HG03066 (cell line): Measurements from ENCODE around the gene STK33.
A peak's percentile ranks its signal among the peaks of the same experiment; 100 is the strongest.

ENCODE experiments used
- ATAC-seq: cut with Tn5 transposase; IDR thresholded peaks from one replicate; pipeline ENCODE4 v1.9.1; 2021; ENCODE audit warnings: low read depth; ENCODE audit not compliant: unreplicated experiment

The STK33 gene

GRCh38 chr11:8360086-8360828 is 233.8 kb downstream of the STK33 start:
- no peak for ATAC-seq

GRCh38 chr11:8359521-8359920 is 234.5 kb downstream of the STK33 start:
- ATAC-seq, result no peak

- no peak for ATAC-seq
These were observed 236.0 kb downstream of the STK33 start for GRCh38 chr11:8357891-8358566.

- ATAC-seq, result no peak
These were observed 236.5 kb downstream of the STK33 start for GRCh38 chr11:8357505-8357888.

GRCh38 chr11:8356721-8357504 is 237.1 kb downstream of the STK33 start:
- no peak for ATAC-seq

GRCh38 chr11:8356216-8356615 is 237.8 kb downstream of the STK33 start:
- no peak for ATAC-seq

GRCh38 chr11:8355416-8355742 is 238.6 kb downstream of the STK33 start:
- ATAC-seq, result no peak

GRCh38 chr11:8354622-8355415 is 239.2 kb downstream of the STK33 start:
- peak; percentile 51 for ATAC-seq

- no peak for ATAC-seq
These were observed 241.0 kb downstream of the STK33 start for GRCh38 chr11:8352876-8353505.

GRCh38 chr11:8352103-8352875 is 241.7 kb downstream of the STK33 start:
- ATAC-seq, result no peak

GRCh38 chr11:8351223-8351622 is 242.8 kb downstream of the STK33 start:
- no peak for ATAC-seq

GRCh38 chr11:8347978-8348377 is 246.1 kb downstream of the STK33 start:
- ATAC-seq, result no peak

- no peak for ATAC-seq
These were observed 247.8 kb downstream of the STK33 start for GRCh38 chr11:8346157-8346755.

GRCh38 chr11:8345179-8345578 is 248.8 kb downstream of the STK33 start:
- no peak for ATAC-seq

GRCh38 chr11:8344346-8344745 is 249.7 kb downstream of the STK33 start:
- no peak for ATAC-seq

- ATAC-seq, result peak; percentile 72
These were observed 251.0 kb downstream of the STK33 start for GRCh38 chr11:8342821-8343681.

GRCh38 chr11:8341996-8342395 is 252.0 kb downstream of the STK33 start:
- no peak for ATAC-seq
